ENCODE results near the gene UBALD1.

Gene UBALD1

DNA sequence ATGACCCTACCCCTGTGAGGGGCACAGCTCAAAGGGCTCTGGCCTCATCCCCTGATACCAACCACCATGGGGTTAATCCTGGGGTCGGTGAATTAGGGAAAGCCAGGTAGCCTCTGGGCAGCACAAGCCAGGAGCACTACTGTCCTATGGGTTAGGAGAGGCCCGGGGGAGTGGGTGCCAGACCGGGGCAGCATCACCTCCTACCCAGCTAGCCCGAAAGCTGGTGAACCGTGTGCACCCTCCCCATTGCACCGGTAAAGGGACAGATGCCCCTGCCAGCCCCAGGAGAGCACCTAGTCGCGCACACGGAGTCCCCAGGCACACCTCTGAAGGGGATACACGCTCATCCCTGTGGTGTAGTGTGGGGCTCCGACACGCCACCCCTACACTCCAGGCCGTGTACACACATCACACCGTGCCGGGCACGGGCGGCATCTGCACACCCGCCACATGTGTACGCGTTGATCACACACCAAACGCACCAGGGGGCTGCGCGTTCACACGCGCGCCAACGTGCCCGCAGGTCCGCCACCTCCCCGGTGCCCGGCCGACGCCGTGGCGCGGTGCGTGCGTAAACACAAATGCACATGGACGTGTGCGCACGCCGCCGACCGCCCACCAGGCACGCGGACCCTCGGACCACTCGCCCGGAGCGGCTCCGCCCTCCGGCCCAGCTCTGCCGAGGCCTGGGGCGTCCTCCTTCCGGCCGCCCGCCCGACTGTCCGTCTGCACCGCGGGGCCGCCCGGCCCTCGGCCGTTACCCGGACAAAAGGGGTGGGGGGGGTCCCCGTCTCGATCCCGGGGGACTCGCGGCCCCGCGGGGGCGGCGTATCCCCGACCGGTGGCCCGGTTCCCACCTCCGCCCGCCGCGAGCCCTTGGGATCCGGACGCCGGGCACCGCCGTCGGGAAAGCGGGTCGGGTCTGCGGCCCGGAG, 785 bp downstream of the UBALD1 start:
- CTCF ChIA-PET: no interaction called here
- DNase-seq (ENCODE audit: extremely low spot score): peak; percentile 43
- POLR2A ChIA-PET: interaction anchor here (0.8 to 1.3 kb wide), 2 partner anchors 10 to 21 kb away, joined by 3 read pairs; partner anchors contain the start of gene MGRN1
- peak; percentile 41; the same call in 1 of the 2 replicates for TF ChIP-seq L3MBTL2 (conservative IDR thresholded peaks at IDR 0.05)
- TF ChIP-seq SP1 (IDR thresholded peaks at IDR 0.05): no peak

- no peak for TF ChIP-seq L3MBTL2 (conservative IDR thresholded peaks at IDR 0.05)
- no peak for TF ChIP-seq ZNF384 (IDR thresholded peaks at IDR 0.05)
- no peak for TF ChIP-seq FOXK2 (IDR thresholded peaks at IDR 0.05)
- no peak for TF ChIP-seq HDGF (IDR thresholded peaks at IDR 0.05; ENCODE audit: borderline replicate concordance)
- TF ChIP-seq SP1 (IDR thresholded peaks at IDR 0.05): no peak
- TF ChIP-seq CTBP1 (IDR thresholded peaks at IDR 0.05; ENCODE audit: borderline replicate concordance): no peak
- TF ChIP-seq FOXA1 (IDR thresholded peaks at IDR 0.05): no peak
- no peak for TF ChIP-seq ELF4 (IDR thresholded peaks at IDR 0.05)
- no peak for TF ChIP-seq NFRKB (IDR thresholded peaks at IDR 0.05)
- no peak for TF ChIP-seq PKNOX1 (IDR thresholded peaks at IDR 0.05)
- no peak for TF ChIP-seq LEF1 (IDR thresholded peaks at IDR 0.05; ENCODE audit: borderline replicate concordance)
- ChIA-PET CTCF (no interaction called here), POLR2A (interaction anchor here (0.8 to 1.3 kb wide), 2 partner anchors 11 to 20 kb away, joined by 3 read pairs; partner anchors contain the start of gene MGRN1)
- no peak for DNase-seq (ENCODE audit: extremely low spot score)
Observed at GRCh38 chr16:4612977-4613635, 1.6 kb downstream of the UBALD1 start.

DNA sequence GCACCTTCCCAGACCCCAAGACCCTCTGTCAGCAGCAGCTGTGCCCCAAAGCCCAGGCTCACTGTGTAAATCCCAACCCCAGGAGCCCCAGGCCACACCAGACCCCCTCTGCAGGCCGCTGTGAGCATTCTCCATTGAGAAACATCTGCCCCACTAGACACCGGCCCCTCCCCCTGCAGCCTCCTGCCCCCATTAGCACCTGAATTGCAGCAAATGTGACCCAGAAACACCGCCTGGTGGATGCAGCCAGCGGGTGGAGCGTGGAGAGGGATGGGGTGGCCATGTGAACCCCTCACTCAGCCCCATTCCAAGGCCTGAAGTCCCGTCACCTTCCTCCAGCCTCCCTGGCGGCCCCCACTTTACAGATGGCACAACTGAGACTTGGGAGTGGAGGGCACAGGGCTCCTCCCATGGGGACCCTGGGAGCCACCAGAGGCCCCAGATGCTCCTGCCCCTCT, 2.2 kb downstream of the UBALD1 start:
- DNase-seq (ENCODE audit: extremely low spot score): no peak
- ChIA-PET CTCF (interaction anchor here (0.7 kb wide), 2 partner anchors 18 to 94 kb away, joined by 3 to 6 read pairs; no protein-coding TSS in a partner anchor), POLR2A (no interaction called here)
- TF ChIP-seq FOXK2 (IDR thresholded peaks at IDR 0.05) (no peak), ELF4 (IDR thresholded peaks at IDR 0.05) (no peak), L3MBTL2 (conservative IDR thresholded peaks at IDR 0.05) (no peak), FOXM1 (IDR thresholded peaks at IDR 0.05; ENCODE audit: borderline replicate concordance) (no peak), FOXA1 (IDR thresholded peaks at IDR 0.05) (no peak), ZNF384 (IDR thresholded peaks at IDR 0.05) (no peak), ARNT (IDR thresholded peaks at IDR 0.05) (no peak), SUZ12 (IDR thresholded peaks at IDR 0.05) (no peak), BHLHE40 (IDR thresholded peaks at IDR 0.05; ENCODE audit: borderline replicate concordance) (no peak), NFRKB (IDR thresholded peaks at IDR 0.05) (no peak), CTBP1 (IDR thresholded peaks at IDR 0.05; ENCODE audit: borderline replicate concordance) (no peak), SP1 (IDR thresholded peaks at IDR 0.05) (no peak), PKNOX1 (IDR thresholded peaks at IDR 0.05) (no peak), LEF1 (IDR thresholded peaks at IDR 0.05; ENCODE audit: borderline replicate concordance) (no peak), TARDBP (IDR thresholded peaks at IDR 0.05) (no peak)

DNA sequence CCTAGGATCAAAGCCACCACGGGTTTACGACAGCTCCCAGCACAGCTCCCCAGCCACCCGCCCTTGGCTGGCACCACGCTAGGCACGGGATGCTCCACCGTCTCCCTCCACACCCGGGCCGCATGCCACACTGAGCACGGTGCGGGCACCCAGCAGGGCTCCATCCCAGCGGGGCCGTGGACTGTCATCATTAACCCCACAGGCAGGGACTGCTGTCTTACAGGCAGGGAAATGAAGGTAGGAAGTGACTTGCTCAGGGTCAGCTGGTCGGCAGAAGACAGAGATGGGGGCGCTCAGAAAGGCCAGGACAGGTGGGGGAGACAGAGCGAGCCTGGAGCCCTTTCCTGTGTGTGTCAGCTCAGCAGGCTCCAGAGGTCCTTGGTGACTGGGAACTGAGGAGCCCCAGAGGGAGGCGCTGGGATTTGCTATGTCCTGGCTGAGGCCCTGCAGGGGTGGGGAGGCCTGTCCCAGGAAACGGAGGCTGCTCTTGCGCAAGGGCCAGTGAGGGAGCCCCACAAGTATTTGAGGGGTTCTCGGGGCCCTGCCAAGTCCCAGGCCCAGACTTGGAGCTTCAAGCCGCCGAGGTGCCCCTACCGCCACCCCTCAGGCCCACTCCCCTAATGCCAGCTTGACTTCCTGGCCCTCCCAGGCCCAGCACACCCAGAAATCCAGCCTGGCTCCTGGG, 3.2 kb downstream of the UBALD1 start:
- TF ChIP-seq LEF1 (IDR thresholded peaks at IDR 0.05; ENCODE audit: borderline replicate concordance) (no peak), SP1 (IDR thresholded peaks at IDR 0.05) (no peak), ZNF384 (IDR thresholded peaks at IDR 0.05) (no peak), FOXM1 (IDR thresholded peaks at IDR 0.05; ENCODE audit: borderline replicate concordance) (no peak), TARDBP (IDR thresholded peaks at IDR 0.05) (no peak), ELF4 (IDR thresholded peaks at IDR 0.05) (no peak), HDGF (IDR thresholded peaks at IDR 0.05; ENCODE audit: borderline replicate concordance) (no peak), L3MBTL2 (conservative IDR thresholded peaks at IDR 0.05) (no peak), ARNT (IDR thresholded peaks at IDR 0.05) (no peak), CTBP1 (IDR thresholded peaks at IDR 0.05; ENCODE audit: borderline replicate concordance) (no peak)
- CTCF ChIA-PET: interaction anchor here (0.7 kb wide), 2 partner anchors 17 to 93 kb away, joined by 3 to 6 read pairs; no protein-coding TSS in a partner anchor
- DNase-seq (ENCODE audit: extremely low spot score): no peak
- POLR2A ChIA-PET: no interaction called here

GRCh38 chr16:4610011-4611005, 4.4 kb downstream of the UBALD1 start:
- ChIA-PET POLR2A (no interaction called here), CTCF (no interaction called here)
- no peak for TF ChIP-seq BHLHE40 (IDR thresholded peaks at IDR 0.05; ENCODE audit: borderline replicate concordance)
- no peak for TF ChIP-seq FOXA1 (IDR thresholded peaks at IDR 0.05)
- no peak for TF ChIP-seq CTBP1 (IDR thresholded peaks at IDR 0.05; ENCODE audit: borderline replicate concordance)
- no peak for TF ChIP-seq L3MBTL2 (conservative IDR thresholded peaks at IDR 0.05)
- no peak for TF ChIP-seq ARNT (IDR thresholded peaks at IDR 0.05)
- TF ChIP-seq TARDBP (IDR thresholded peaks at IDR 0.05): no peak
- TF ChIP-seq FOXK2 (IDR thresholded peaks at IDR 0.05): no peak
- no peak for TF ChIP-seq ZNF384 (IDR thresholded peaks at IDR 0.05)
- no peak for TF ChIP-seq NFRKB (IDR thresholded peaks at IDR 0.05)
- TF ChIP-seq PKNOX1 (IDR thresholded peaks at IDR 0.05): no peak
- TF ChIP-seq SP1 (IDR thresholded peaks at IDR 0.05): no peak
- DNase-seq (ENCODE audit: extremely low spot score): no peak

Data from HEK293T (cell line).